ENCODE results near the gene COL2A1. TPM values are rescaled to one million over a fixed set of nuclear protein-coding genes. Genes with fewer than 3 reads are reported as not detected.

Gene COL2A1
- total RNA-seq, 1 experiment from 2014 or later = 10.8 TPM

GRCh38 chr12:47938594-47938993, 65.7 kb downstream of the COL2A1 start:
- H3K27ac ChIP-seq (ENCODE audit: insufficient read length, low read depth, low read length) = no peak overlapping the region
- no CpG with 5 or more reads among the region's 4 CpGs for WGBS (ENCODE audit: extremely low coverage, insufficient read length, low lambda C conversion rate)

More at GRCh38 chr12:47938594-47938993, 65.7 kb downstream of the COL2A1 start:
- Histone ChIP-seq H2BK15ac (ENCODE audit: low read depth, low read length) (no peak overlapping the region), H2AFZ (ENCODE audit: low read length) (no peak overlapping the region), H3K4ac (ENCODE audit: low read depth, low read length) (no peak overlapping the region), H3K4me1 (ENCODE audit: insufficient read depth, low read length) (no peaks in the 10 kb centered on the region), H2BK12ac (ENCODE audit: insufficient read length, low read depth, low read length) (no peak overlapping the region), H3T11ph (ENCODE audit: low read length) (no peak overlapping the region), H3K27me3 (ENCODE audit: insufficient read depth, low read length) (no peaks in the 10 kb centered on the region), H2BK120ac (ENCODE audit: low read depth, low read length, poor library complexity, severe bottlenecking) (no peak overlapping the region), H2BK5ac (ENCODE audit: insufficient read length, low read length) (no peak overlapping the region), H4K8ac (replicated peaks; ENCODE audit: insufficient read length, low read depth, low read length) (no peak overlapping the region), H2BK20ac (ENCODE audit: low read depth, low read length, poor library complexity, severe bottlenecking) (no peak overlapping the region), H3K23ac (ENCODE audit: insufficient read length, low read depth, low read length) (no peak overlapping the region), H3K56ac (ENCODE audit: insufficient read length, low read depth, low read length) (no peak overlapping the region), H3K18ac (ENCODE audit: insufficient read length, low read depth, low read length) (no peak overlapping the region), H4K5ac (ENCODE audit: insufficient read length, low read depth, low read length) (no peak overlapping the region), H3K79me2 (ENCODE audit: insufficient read depth, low read length) (no peaks in the 10 kb centered on the region), H3K14ac (ENCODE audit: insufficient read depth, low read length) (no peak overlapping the region), H4K91ac (ENCODE audit: insufficient read length, low read depth, low read length) (no peak overlapping the region), H3K9ac (ENCODE audit: extremely low read depth, insufficient read length, low read length) (no peak overlapping the region), H3K79me1 (ENCODE audit: insufficient read depth, low read depth, low read length, poor library complexity, severe bottlenecking) (no peaks in the 10 kb centered on the region), H3K23me2 (ENCODE audit: insufficient read length, low read depth, low read length, poor library complexity, severe bottlenecking) (peaks cover 2% of the 10 kb centered on the region), H3K4me2 (ENCODE audit: insufficient read depth, insufficient read length, low read length) (no peak overlapping the region), H4K20me1 (ENCODE audit: control insufficient read depth, insufficient read depth, insufficient read length) (no peaks in the 10 kb centered on the region), H2AK5ac (ENCODE audit: insufficient read length, low read length) (no peak overlapping the region), H3K9me3 (ENCODE audit: control insufficient read depth, low read depth, low read length) (no peaks in the 10 kb centered on the region)
- DNase-seq = peak; percentile 20
- H3K36me3 Mint-ChIP-seq (ENCODE audit: insufficient read depth in 1 of 3, low read depth in 3 of 3) = no peaks in the 10 kb centered on the region
- peaks cover 41% of the 10 kb centered on the region for H3K27me3 Mint-ChIP-seq (ENCODE audit: low read depth)
- peaks cover 13 to 20% of the 10 kb centered on the region in 2 experiments for H3K4me1 Mint-ChIP-seq
- H3K27ac Mint-ChIP-seq = no peak overlapping the region
- no peak overlapping the region for H3K4me3 Mint-ChIP-seq
- TF ChIP-seq CTCF (conservative IDR thresholded peaks at IDR 0.05) = no peak
- H3K9me3 Mint-ChIP-seq = no peaks in the 10 kb centered on the region

Measured in H9 (cell line).